Trophoblast cell (in vitro differentiated cells and primary cell): Measurements from ENCODE around the gene KIF17.

Experiments
- DNase-seq, 2 donors: peaks; one replicate each; pipeline ENCODE4 v3.0.0-alpha.2; 2016
- H2AFZ ChIP-seq: 2 replicates; pipeline ENCODE4 v1.6.1; 2013; ENCODE audit warnings: low read length, moderate library complexity, mild to moderate bottlenecking; ENCODE audit not compliant: insufficient read depth, poor library complexity
- H2AK5ac ChIP-seq: 2 replicates; pipeline ENCODE4 v1.6.1; 2013; ENCODE audit warnings: mild to moderate bottlenecking, low read length
- H2BK120ac ChIP-seq: 2 replicates; pipeline ENCODE4 v1.6.1; 2013; ENCODE audit warnings: low read length, mild to moderate bottlenecking, moderate library complexity; ENCODE audit not compliant: insufficient read depth, poor library complexity
- H2BK12ac ChIP-seq: 2 replicates; pipeline ENCODE4 v1.6.1; 2013; ENCODE audit warnings: mild to moderate bottlenecking, low read length, moderate library complexity
- H2BK5ac ChIP-seq: 2 replicates; pipeline ENCODE4 v1.6.1; 2013; ENCODE audit warnings: low read length, low read depth, moderate library complexity, mild to moderate bottlenecking; ENCODE audit not compliant: poor library complexity
- H3K14ac ChIP-seq: 2 replicates; pipeline ENCODE4 v1.6.1; 2013; ENCODE audit warnings: mild to moderate bottlenecking, low read length
- H3K18ac ChIP-seq: 2 replicates; pipeline ENCODE4 v1.6.1; 2013; ENCODE audit warnings: mild to moderate bottlenecking, low read length
- H3K23ac ChIP-seq: 2 replicates; pipeline ENCODE4 v1.6.1; 2013; ENCODE audit warnings: low read length
- H3K27ac ChIP-seq: 2 replicates; pipeline ENCODE4 v1.5.1; 2013; ENCODE audit warnings: low read depth, mild to moderate bottlenecking, inconsistent platforms, low read length, moderate library complexity
- H3K27me3 ChIP-seq: 2 replicates; pipeline ENCODE4 v1.6.1; 2013; ENCODE audit warnings: inconsistent platforms, mild to moderate bottlenecking, low read length, moderate library complexity; ENCODE audit not compliant: insufficient read depth
- H3K36me3 ChIP-seq, 2 experiments: 1 replicate in 1 of 2; 2 replicates in 1 of 2; pipeline ENCODE4 v1.6.1; 2013; ENCODE audit warnings: low read length in 2 of 2, mild to moderate bottlenecking in 2 of 2, moderate library complexity in 1 of 2; ENCODE audit not compliant: insufficient read depth in 2 of 2, control insufficient read depth in 1 of 2
- H3K4ac ChIP-seq: 2 replicates; pipeline ENCODE4 v1.6.1; 2013; ENCODE audit warnings: low read depth, mild to moderate bottlenecking, low read length, moderate library complexity
- H3K4me1 ChIP-seq, 2 experiments: 1 replicate in 1 of 2; 2 replicates in 1 of 2; pipeline ENCODE4 v1.6.1; 2013; ENCODE audit warnings: low read length in 2 of 2, mild to moderate bottlenecking in 2 of 2, moderate library complexity in 1 of 2; ENCODE audit not compliant: insufficient read depth in 2 of 2, control insufficient read depth in 1 of 2
- H3K4me2 ChIP-seq: 2 replicates; pipeline ENCODE4 v1.6.1; 2013; ENCODE audit warnings: inconsistent platforms, mild to moderate bottlenecking, low read length, moderate library complexity
- H3K4me3 ChIP-seq: 2 replicates; pipeline ENCODE4 v1.5.1; 2013; ENCODE audit warnings: mild to moderate bottlenecking, low read depth, low read length, inconsistent platforms
- H3K79me1 ChIP-seq: one replicate; pipeline ENCODE4 v1.6.1; 2013; ENCODE audit warnings: low read length
- H3K79me2 ChIP-seq: 2 replicates; pipeline ENCODE4 v1.6.1; 2013; ENCODE audit warnings: low read length, mild to moderate bottlenecking; ENCODE audit not compliant: control insufficient read depth, insufficient read depth, poor library complexity
- H3K9ac ChIP-seq: 2 replicates; pipeline ENCODE4 v1.6.1; 2013; ENCODE audit warnings: mild to moderate bottlenecking, low read length
- H3K9me3 ChIP-seq: 2 replicates; pipeline ENCODE4 v1.6.1; 2013; ENCODE audit warnings: low read depth, mild to moderate bottlenecking, control low read depth, inconsistent platforms, low read length; ENCODE audit not compliant: insufficient read depth
- H4K12ac ChIP-seq: 2 replicates; pipeline ENCODE4 v1.6.1; 2013; ENCODE audit warnings: low read depth, mild to moderate bottlenecking, low read length, moderate library complexity
- H4K8ac ChIP-seq: 2 replicates; pipeline ENCODE4 v1.6.1; 2013; ENCODE audit warnings: low read depth, mild to moderate bottlenecking, low read length, moderate library complexity
- H4K91ac ChIP-seq: one replicate; pipeline ENCODE4 v1.6.1; 2013; ENCODE audit warnings: low read depth, mild to moderate bottlenecking, low read length, moderate library complexity
- WGBS: extraction: QIAGEN DNeasy Blood & Tissue Kit; methylation state at CpG from one replicate; pipeline ENCODE4 v1.1.7; 2013; ENCODE audit warnings: missing lambda C conversion rate; ENCODE audit not compliant: insufficient read length, insufficient coverage; ENCODE audit errors: extremely low coverage; 5-methylcytosine and 5-hydroxymethylcytosine counted together

KIF17 gene

GRCh38 chr1:20726118-20726911 is 8.5 kb upstream of the KIF17 start:
- Histone ChIP-seq H2BK12ac (no peak overlapping the region), H3K4me2 (no peak overlapping the region), H3K14ac (peak overlapping the region; percentile 19), H3K27ac (no peak overlapping the region), H3K79me1 (peaks cover 9% of the 10 kb centered on the region), H3K4ac (no peak overlapping the region), H4K12ac (no peak overlapping the region), H2BK5ac (no peak overlapping the region), H2AK5ac (no peak overlapping the region), H2AFZ (no peak overlapping the region), H3K4me1 (peaks cover 7 to 10% of the 10 kb centered on the region in 2 experiments), H2BK120ac (peak overlapping the region; percentile 12), H3K23ac (no peak overlapping the region), H3K9ac (no peak overlapping the region), H3K4me3 (peak overlapping the region; percentile 1), H3K36me3 (no peaks in the 10 kb centered on the region), H4K8ac (no peak overlapping the region), H3K79me2 (no peaks in the 10 kb centered on the region), H3K9me3 (no peaks in the 10 kb centered on the region), H3K27me3 (peaks cover 12% of the 10 kb centered on the region), H3K18ac (no peak overlapping the region), H4K91ac (no peak overlapping the region)
- DNase-seq, result no peak
- no CpG with 5 or more reads among the region's 25 CpGs for WGBS

- Histone ChIP-seq H2AFZ (no peak overlapping the region), H4K8ac (no peak overlapping the region), H3K4me1 (peaks cover 7 to 10% of the 10 kb centered on the region in 2 experiments), H3K27me3 (peaks cover 6% of the 10 kb centered on the region), H3K27ac (no peak overlapping the region), H2BK5ac (no peak overlapping the region), H3K79me1 (peaks cover 9% of the 10 kb centered on the region), H3K4ac (no peak overlapping the region), H2BK12ac (no peak overlapping the region), H3K79me2 (no peaks in the 10 kb centered on the region), H4K12ac (no peak overlapping the region), H3K23ac (no peak overlapping the region), H3K9ac (no peak overlapping the region), H3K18ac (no peak overlapping the region), H2AK5ac (no peak overlapping the region), H3K4me2 (no peak overlapping the region), H3K14ac (no peak overlapping the region), H3K9me3 (no peaks in the 10 kb centered on the region), H4K91ac (no peak overlapping the region), H2BK120ac (no peak overlapping the region), H3K36me3 (no peaks in the 10 kb centered on the region), H3K4me3 (no peak overlapping the region)
- WGBS, result no CpG with 5 or more reads among the region's 29 CpGs
- DNase-seq, result no peak
These were observed 7.6 kb upstream of the KIF17 start for GRCh38 chr1:20725189-20726117.

- Histone ChIP-seq H3K79me2 (no peaks in the 10 kb centered on the region), H3K14ac (no peak overlapping the region), H4K91ac (no peak overlapping the region), H3K4me1 (peaks cover 7 to 10% of the 10 kb centered on the region in 2 experiments), H3K9me3 (no peaks in the 10 kb centered on the region), H3K4ac (no peak overlapping the region), H3K27me3 (peaks cover 5% of the 10 kb centered on the region), H3K23ac (no peak overlapping the region), H3K9ac (no peak overlapping the region), H3K36me3 (no peaks in the 10 kb centered on the region), H4K12ac (no peak overlapping the region), H2AK5ac (no peak overlapping the region), H3K27ac (no peak overlapping the region), H2BK12ac (no peak overlapping the region), H3K18ac (no peak overlapping the region), H2BK5ac (no peak overlapping the region), H3K4me3 (no peak overlapping the region), H3K79me1 (peaks cover 9% of the 10 kb centered on the region), H4K8ac (no peak overlapping the region), H3K4me2 (no peak overlapping the region), H2BK120ac (no peak overlapping the region), H2AFZ (no peak overlapping the region)
- no peak for DNase-seq
- no CpG with 5 or more reads among the region's 17 CpGs for WGBS
These were observed 6.8 kb upstream of the KIF17 start for GRCh38 chr1:20724364-20725188.
